GM21737 (cell line): ENCODE data around the gene TNS3.

Experiments
- ATAC-seq: cut with Tn5 transposase; IDR thresholded peaks from one replicate; pipeline ENCODE4 v1.9.1; 2021; ENCODE audit warnings: mild to moderate bottlenecking, moderate library complexity; ENCODE audit not compliant: unreplicated experiment

The TNS3 gene

DNA sequence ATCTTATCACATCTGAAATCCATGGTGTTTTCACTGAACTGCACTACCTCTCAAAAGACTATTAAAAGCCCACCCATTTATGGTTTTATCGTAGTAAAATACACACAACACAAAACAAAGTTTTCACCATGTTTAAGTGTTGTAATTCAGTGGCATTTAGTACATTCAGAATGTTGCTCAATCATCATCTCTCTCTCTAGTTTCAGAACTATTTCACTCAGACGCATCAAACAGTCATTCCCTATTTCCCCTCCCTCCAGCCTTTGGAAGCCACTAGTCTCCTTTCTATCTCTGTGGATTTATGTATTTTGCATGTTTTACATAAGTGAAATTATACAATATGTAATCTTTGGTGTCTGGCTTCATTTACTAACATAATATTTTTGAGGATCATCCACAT lies 332.6 kb downstream of the TNS3 start:
- ATAC-seq = no peak

DNA sequence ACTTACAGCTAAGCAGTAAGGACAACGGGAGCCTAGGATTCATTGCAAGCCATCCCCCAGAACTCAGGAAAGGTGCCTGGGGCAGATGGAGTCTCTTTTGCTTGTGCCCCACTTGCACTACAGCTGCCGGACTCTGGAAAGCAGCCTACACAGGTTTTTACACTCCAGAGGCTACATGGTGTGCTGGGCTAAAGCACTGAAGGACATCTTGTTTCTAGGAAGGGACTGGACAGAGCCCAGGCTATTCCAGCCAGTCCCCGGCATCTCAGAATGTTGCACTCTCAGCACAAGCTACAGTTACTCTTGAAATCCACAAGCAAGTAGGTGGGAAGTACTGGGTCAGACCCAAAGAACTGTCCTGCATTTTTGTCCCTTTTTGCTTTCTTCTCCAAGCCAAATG lies 333.1 kb downstream of the TNS3 start:
- no peak for ATAC-seq

DNA sequence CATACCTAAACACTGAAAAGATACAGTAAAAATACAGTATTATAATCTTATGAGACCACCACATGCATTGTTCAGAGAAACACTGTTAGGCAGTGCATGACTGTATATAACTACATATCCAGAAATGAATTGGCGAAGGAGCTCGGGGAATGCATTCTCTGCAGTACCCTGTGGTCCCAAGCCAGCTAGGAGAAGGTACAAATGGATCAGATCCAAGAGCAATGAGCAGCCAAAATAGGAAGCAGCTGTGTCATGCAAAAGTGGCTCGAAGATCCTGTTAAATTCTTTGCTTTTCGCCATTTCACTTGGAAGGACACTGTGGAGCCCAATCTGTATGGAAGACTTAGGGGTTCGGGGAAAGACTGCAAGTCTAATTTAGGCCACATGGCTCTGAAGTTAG lies 334.8 kb downstream of the TNS3 start:
- ATAC-seq = no peak

DNA sequence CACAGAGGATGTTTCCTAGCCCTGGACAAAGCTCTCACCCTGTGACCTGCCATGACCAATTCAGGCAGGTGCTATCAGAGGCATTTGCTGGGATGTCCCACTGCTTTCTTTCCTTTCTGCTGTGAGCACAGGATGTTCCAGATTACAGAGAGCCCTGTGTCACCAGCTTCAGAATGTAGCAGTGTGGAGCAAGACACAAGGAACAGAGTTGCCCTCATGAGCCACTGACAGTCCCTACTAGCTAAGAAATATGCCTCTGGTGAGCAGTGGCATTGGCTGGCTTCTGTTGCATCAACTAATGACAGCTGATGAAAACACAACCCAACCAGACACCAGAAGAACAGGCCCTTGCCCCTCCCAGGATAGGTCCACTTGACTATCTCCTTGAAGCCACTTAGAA lies 337.2 kb downstream of the TNS3 start:
- no peak for ATAC-seq

DNA sequence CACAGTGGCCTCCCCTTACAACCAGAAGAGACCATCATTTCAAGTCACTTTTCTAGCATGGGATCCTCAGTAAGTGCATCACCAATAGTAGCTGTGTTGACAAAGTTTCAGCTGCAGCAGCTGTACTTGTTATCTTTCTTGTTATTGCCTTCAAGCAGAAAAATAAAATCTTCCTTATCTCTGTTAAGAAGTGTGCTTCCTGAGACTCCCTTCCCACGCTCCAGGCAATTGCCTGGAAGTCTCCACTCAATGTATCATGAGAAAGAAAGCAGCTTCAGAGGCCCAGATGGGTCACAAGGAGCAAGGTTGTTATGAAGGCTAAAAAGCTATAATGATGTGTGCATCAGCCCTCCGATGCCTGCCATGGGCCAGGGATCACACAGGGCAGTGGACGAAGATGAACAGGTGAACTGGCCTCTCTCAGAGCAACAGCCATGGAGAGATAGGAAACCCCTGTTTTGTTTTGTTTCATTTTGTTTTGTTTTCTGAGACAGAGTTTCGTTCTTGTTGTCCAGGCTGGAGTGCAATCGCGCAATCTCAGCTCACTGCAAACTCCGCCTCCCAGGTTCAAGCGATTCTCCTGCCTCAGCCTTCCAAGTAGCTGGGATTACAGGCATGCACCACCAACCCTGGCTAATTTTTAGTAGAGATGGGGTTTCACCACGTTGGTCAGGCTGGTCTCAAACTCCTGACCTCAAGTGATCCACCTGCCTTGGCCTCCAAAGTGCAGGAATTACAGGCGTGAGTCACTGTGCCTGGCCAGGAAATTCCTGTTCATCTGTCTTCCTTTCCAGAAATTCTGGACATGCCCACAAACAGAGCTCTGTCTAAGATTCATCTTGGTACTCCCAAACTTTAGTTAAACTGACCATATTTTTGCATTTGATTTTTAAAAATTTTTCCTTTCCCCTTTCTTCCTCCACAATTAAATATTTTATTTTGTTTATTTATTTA lies 340.5 kb downstream of the TNS3 start:
- ATAC-seq = no peak

GRCh38 chr7:47239931-47240421 lies 341.9 kb downstream of the TNS3 start:
- no peak for ATAC-seq

DNA sequence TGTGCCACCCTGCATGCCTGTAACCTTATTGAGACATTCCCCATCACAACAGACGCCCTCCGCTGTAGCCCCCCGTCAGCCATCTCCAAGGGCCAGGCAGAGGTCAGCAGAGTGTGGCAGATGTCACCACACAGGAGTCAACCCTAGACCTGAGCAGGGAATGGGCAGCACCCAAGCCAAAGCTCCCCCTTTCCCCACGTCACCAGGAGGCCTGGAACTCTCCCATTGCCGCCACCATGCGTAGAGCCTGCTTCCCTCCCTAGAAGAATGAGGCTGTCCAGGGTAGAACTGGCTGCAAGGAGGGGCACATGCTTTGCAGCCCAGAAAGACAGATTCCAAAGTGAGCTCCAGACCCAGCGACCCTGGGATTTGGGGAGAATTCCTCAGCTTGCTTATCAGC lies 342.9 kb downstream of the TNS3 start:
- no peak for ATAC-seq

DNA sequence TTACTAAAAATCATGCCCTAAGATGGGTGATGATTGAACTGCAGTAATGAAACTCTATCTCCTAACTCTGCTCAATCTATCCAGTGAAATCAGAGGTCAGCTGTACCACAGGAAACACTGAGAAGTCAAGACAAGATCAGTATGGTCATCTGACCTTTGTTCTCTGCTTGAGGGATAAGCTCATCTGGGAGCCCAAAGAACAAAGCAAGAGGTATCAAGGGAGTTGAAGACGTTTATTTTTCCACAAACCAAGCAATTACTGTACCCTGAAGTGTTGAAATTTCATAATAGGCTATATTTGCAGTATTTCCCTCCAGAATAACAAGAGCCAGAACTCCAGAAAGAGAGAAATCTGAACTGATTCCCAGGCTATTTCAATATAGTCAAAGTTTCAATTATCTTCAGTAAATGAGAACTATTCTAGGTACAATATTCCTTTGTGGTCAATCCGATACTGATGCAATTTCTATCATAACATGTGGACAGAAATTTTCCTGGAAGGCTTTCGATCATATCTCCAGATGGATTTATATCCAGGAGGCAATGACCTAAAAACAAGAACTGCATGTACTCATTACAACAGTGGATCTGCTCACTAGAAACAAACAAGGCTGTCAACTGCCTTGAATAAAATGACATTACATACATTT lies 345.3 kb downstream of the TNS3 start:
- ATAC-seq = no peak

DNA sequence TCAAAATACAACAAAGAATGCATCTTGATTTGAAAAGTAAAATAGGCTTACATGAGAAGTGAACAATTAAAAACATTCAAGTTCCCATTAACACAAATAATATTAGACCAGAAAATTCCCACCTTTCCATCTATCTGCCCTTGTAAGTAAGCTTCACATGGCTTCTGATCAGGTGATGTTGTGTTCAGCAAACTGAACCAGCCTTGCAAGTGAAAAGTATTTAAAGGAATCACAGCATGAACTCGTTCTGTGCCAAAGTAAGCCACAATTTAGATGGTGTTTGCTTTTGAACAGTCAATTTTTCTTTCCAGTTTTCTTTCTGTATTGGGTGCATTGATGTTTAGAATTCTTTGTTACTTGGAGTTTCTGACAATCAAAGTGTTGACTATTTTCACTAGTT lies 347.9 kb downstream of the TNS3 start:
- ATAC-seq = no peak

GRCh38 chr7:47232751-47233412 lies 349.0 kb downstream of the TNS3 start:
- ATAC-seq = no peak

- no peak for ATAC-seq
These were observed 350.3 kb downstream of the TNS3 start for GRCh38 chr7:47231627-47232026.

GRCh38 chr7:47231032-47231431 lies 350.9 kb downstream of the TNS3 start:
- no peak for ATAC-seq

DNA sequence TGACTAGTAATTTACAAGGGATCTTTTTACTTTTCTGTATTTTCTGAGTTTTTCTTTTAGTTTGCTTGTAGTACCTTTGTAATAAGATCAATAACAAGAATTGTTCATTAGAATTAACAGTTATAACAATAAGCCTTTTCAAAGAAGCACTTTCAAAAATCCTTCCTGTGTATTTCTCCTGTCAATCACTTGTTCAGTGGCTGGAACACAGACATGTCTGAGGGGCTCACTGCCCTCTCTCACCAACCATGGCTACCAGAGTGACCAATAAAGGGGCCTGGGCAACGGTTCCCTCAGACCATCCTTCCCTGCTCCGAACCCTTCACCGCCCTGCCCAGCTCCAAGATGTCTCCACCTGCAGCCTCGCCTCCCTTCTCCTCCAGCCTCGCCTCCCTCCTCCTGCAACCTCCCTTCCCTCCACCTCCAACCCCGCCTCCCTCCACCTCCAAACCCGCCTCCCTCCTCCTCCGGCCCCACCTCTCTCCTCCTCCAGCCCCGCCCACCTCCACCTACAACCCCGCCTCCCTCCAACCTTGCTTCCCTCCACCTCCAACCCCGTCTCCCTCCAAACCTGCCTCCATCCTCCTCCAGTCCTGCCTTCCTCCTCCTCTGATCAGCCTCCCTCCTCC lies 353.4 kb downstream of the TNS3 start:
- ATAC-seq = no peak

GRCh38 chr7:47227762-47228177 lies 354.1 kb downstream of the TNS3 start:
- ATAC-seq = peak; percentile 83

- ATAC-seq = no peak
These were observed 355.2 kb downstream of the TNS3 start for GRCh38 chr7:47226696-47227095.

- ATAC-seq = no peak
These were observed 356.4 kb downstream of the TNS3 start for GRCh38 chr7:47225387-47226131.
